Posterior vena cava (tissue), 2 donors: ENCODE results near the gene PCARE. TPM values are rescaled to one million over a fixed set of nuclear protein-coding genes. Genes with fewer than 3 reads are reported as not detected.
"Not testable (repeated sequence)": the region's sequence is repeated elsewhere in the genome, so short reads cannot be mapped to it uniquely, and the experiment has no call there.

ENCODE experiments used
- DNase-seq: peaks from one replicate; pipeline ENCODE4 v3.0.0-alpha.2; 2020; ENCODE audit warnings: low spot score
- intact Hi-C, 2 donors: fragments of 100-400 bp; cut with DNase I; formaldehyde crosslinking; loops; one replicate each; pipeline versions ENCODE4 v1.14.1 to v1.14.2; 2022 to 2023
- total RNA-seq, 2 donors: library from RNA; stranded (reverse); fragmentation: NEBNext Ultra II Directional; extraction: Animal tissue kit (Norgen Biotek cat#: 25700); gene quantifications; one replicate each; pipeline ENCODE4 v1.2.1, GENCODE V29; 2021
- donor health status: DM: yes; HTN: yes; CAD: no.
- donor health status: DM: yes; HTN: yes; CAD: no.

Gene PCARE
- total RNA-seq, 2 donors from 2014 or later: not detected

DNA sequence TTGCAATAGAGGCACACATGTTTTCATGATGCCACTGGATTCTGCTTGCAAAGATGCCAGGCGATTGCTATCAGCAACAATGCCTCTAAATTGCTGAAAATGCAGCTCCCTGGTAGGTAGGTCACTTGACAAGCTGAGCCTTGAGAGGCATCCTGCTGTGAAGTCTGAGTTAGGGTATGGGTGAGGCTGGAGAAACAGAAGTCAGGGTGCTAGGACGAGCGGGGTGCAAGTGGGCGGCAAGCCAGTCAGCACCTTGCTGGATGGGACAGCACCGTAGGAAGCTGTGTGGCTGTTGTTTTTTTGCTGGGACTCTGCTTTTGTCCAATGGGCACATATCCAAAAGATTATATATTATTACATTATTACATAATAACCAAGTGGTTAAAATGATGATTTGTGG is 30.4 kb upstream of the PCARE start:
- intact Hi-C loops: no loop called here
- DNase-seq: no peak

- no peak for DNase-seq
- intact Hi-C loops: no loop called here
Measured at GRCh38 chr2:29100564-29100963, 26.2 kb upstream of the PCARE start.

DNA sequence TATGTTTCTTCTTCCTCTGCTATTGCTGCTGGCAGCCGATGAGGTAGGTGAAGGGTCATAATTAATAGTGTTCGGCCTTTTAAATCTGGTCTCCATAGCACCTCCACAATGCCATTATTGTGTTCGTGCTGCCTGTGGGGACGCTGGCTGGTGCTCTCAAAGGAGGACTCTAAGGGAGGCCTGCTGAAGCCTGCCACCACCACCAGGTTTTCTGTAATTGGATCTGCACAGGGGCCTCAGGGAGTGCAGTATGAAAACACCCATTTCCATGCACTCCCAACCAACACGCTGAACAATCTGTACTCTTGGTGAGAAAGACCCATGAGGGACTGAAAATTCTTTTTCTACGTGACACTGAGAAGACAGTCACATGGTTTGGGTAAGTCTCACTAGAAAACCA is 23.2 kb upstream of the PCARE start:
- DNase-seq: no peak
- intact Hi-C loops: no loop called here

- intact Hi-C loops: no loop called here
Measured at GRCh38 chr2:29096969-29097368, 22.6 kb upstream of the PCARE start.

GRCh38 chr2:29090311-29090710 is 16.0 kb upstream of the PCARE start:
- intact Hi-C loops, DNase-seq: not testable (repeated sequence)

More at GRCh38 chr2:29096969-29097368, 22.6 kb upstream of the PCARE start:
- no peak for DNase-seq

GRCh38 chr2:29084554-29084953 is 10.2 kb upstream of the PCARE start:
- intact Hi-C loops: no loop called here

DNA sequence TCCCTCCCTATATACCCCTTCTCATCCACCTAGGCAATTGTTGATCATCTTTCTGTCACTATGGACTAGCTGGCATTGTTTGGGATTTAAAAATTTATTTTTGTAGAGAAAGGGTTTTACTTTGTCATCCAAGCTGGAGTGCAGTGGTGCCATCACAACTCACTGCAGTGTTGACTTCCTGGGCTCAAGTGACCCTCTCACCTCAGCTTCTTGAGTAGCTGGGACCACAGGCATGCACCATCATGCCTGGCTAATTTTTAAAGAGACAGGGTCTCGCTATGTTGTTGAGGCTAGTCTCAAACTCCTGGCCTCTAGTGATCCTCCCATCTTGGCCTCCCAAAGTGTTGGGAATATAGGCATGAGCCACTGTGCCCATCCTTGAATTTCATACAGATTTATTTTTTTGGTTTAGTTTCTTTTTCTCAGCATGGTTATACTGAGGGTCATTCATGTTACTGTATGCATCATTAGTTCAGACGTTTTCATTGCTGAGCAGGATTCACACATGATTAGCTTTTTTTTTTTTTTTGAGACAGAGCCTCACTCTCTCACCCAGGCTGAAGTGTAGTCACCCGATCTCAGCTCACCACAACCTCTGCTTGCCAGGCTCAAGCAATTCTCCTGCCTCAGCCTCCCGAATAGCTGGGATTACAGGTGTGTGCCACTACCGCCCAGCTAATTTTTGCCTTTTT is 8.6 kb upstream of the PCARE start:
- no peak for DNase-seq

More at GRCh38 chr2:29084554-29084953, 10.2 kb upstream of the PCARE start:
- DNase-seq: no peak

GRCh38 chr2:29080886-29081743 is 6.8 kb upstream of the PCARE start:
- intact Hi-C loops: no loop called here

More for the DNA sequence above, 8.6 kb upstream of the PCARE start:
- intact Hi-C loops: no loop called here

DNA sequence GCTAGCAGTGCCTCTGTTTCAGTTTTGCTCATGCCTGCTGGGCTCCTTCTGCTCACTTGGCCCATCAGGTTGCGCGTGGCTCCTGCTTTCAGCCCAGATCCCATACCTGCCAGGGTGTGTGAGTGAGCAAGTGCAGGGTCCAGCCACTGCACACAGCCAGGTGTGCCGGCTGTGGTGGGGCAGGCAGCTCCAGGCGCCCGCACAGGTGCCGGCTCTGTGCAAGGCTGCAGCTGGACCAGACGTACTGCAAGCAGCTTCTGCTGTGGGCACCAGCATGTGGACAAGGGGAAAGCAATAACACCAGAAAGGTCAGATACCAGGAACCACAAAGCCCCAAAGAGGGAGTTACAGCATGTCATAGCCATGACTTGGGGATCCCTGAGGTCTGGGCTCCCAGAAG is 5.6 kb upstream of the PCARE start:
- intact Hi-C loops: no loop called here

More at GRCh38 chr2:29080886-29081743, 6.8 kb upstream of the PCARE start:
- no peak for DNase-seq

DNA sequence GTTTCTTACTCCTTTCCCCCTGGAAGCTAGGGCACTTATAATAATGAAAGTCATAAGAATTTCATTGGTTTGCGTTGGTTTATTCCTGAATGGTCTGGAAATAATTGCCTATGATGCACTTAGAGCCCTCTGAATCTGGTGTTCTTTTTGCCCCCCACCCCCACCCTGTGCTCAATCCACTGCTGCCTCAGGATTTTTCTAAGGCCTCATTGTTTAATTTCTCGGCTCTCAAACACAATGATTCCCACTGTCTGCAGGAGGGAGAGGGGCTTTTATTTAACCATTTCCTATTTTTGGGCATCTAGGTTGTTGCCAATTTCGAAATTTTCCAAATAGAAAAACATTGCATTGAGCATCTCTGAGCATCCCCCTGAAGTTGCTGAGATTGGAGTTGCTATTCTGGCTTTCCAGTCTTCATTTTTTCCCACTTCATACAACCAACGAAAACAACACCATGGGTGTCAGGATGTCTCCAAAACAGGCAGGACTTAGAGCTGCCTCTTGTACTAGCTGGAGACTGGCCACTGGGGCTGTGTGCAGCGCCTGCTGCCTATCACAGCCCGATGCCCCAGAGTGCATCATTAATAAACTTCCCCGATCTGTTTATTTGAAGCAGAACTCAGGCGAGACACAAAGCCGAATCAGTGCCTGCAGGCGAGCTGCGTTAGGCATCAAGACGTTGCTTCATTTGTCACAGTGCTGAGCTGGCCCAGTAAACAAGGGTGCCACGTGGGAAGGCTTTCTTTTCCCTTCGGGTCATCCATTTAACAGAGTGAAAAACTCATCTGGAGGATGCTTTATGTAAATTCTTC is 1.8 kb upstream of the PCARE start:
- intact Hi-C loops: no loop called here
- DNase-seq: no peak

More for the DNA sequence above, 5.6 kb upstream of the PCARE start:
- DNase-seq: no peak

DNA sequence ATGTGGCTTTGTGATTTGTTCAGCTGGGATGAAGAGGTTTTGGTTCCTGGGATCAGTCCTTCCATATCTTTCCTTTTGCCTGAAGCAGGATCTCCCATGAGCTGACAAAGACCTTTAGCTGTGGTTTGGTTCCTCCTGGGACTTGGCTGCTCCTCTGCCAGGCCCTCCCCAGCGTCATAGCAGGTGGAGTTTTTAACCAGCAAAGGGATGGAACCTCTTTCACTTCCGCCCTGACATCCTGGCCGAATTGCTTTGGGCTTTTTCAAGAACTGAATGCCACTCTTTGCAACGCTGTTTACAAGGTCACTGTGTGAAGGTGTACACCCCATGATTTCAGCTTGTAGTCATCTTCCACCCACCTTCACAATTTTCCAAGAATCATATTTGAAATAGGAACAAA is 390 bp downstream of the PCARE start:
- intact Hi-C loops: loop anchor here in 1 of 2 donors (1.0 kb wide), 1 partner anchor 23 kb away; no protein-coding TSS in a partner anchor
- no peak for DNase-seq

DNA sequence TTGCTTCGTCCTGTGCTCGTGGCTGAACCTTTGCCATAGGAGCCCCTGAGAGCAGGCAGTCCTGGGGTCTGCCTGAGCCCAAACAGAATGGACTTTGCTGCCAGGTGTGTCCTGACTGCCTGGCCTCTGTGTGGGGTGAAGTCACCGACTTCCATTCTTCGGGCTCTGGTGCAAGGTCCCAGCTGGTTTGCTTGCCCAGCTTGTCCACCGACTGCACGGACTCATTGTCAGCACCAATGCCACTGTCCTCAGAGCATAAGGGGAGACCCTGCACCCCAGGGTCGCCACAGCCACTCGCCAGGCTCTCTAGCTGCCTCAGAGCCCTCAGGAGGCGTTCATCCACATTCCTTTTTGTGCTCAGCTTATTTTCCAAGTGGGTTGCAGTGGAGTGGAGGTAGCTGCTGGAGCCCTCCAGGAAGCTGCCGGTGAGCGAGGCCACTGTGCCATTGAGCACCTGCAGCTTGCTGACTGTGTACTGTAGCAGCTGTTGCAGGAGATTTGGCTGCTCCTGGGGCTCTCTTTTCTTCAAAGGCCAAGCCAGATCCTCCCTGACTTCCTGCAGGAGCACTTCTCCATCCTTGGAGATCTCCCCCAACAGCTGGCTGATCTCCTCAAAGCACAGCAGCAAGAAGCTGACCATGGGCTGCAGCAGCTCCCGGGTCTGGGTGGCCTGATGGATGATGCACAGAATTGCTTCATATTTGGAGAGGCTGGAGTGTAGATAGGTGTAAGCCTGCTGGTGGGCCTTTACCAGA is 1.2 kb downstream of the PCARE start:
- intact Hi-C loops: no loop called here
- no peak for DNase-seq

GRCh38 chr2:29072251-29072650 is 2.1 kb downstream of the PCARE start:
- intact Hi-C loops: no loop called here
- DNase-seq: no peak

DNA sequence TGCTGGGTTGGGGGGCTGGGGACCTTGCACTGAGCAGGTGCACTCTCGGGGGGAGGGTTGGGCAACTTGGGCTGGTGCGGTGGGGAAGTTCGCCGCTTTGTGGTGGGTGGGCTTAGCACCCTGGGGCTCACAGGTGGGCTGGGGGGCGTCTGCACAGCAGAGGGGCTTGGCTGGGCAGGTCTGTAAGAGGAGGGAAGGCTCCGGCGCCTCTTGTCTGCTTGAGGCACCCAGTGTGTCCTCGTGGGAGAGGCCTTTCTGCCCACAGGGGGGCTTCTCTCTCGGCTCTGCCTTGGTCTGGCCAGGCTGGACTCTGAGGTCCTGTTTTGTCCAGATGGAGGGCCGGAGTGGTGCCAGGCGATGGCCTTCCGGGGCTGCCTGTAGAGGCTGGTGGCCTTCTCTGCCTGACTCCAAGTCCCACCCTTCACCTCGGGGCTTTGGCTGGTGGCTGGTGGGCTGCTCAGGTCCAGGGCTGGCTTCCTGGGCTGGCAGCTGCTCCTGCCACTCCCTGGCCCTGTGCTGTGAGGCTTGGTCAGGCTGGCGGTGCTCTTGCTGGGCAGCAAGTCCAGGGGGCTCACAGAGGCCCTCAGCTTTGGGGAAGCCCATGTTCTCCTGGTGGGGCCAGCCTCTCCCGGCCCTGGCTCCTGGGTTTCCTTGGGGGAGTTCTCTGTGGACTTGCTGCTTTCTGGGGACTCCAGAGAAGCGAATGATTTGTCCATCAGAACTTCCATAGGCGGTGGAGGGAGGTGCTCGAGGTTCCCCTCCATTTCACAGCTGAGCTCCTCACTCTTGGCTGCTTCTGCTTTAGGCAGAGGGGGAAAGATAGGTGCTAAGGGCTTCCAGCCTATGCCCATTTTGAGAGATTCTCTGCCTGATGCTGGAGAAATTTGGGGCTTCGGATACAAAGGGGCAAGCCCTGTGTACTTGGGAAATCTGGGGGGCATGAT is 3.0 kb downstream of the PCARE start:
- intact Hi-C loops: no loop called here
- DNase-seq: no peak

DNA sequence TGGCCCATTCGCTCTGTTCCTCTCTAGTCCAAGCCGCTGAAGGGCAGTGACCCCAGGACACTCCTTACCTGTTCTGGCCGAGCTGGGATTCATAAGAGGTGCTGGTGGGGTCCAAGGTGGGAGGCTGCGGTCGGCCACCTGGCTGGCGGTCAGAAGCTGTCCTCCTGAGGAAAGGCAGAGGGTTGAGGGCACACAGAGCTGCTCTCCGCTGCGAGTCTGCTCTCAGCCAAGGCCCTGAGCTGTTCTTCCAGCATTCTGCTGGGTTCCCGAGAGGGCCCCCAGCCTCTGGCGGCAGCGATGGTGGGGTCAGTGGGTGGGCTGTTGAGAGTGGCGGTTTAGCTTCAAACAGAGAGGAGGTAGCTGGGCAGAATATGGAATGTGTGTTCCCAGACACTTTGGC is 3.8 kb downstream of the PCARE start:
- no peak for DNase-seq
- intact Hi-C loops: no loop called here

DNA sequence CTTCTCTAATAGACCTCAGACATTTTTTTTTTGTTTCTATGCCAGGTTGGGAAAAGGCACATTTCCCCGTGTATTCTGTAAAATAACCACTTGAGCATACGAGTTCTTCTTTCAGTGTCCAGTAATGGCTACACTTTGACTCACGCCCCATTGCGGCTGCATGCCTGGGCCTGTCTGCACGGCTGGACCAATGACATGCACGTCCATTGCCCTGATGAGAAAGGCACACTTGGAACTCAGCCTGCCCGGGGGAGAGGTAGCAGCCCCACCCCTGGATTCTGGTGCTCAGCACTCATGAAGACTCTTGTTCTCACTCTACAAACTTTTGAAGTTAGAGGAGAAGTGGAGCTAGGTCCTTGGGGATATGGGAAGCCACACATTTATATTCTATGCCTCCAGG is 5.8 kb downstream of the PCARE start:
- no peak for DNase-seq
- intact Hi-C loops: no loop called here

GRCh38 chr2:29066997-29067605 is 7.2 kb downstream of the PCARE start:
- intact Hi-C loops: no loop called here
- no peak for DNase-seq
